GM19023 (cell line): ENCODE data around the gene TSHZ1.

ENCODE experiments used
- ATAC-seq: cut with Tn5 transposase; IDR thresholded peaks from one replicate; pipeline ENCODE4 v1.9.1; 2021; ENCODE audit warnings: mild to moderate bottlenecking, moderate library complexity; ENCODE audit not compliant: unreplicated experiment

The TSHZ1 gene

GRCh38 chr18:75210274-75211001 lies at the start of gene TSHZ1:
Gene TSHZ1 (plus strand): TSS chr18:75210797. CDS start chr18:75211877, 1,080 bp downstream.
- peak; percentile 21 for ATAC-seq

GRCh38 chr18:75161256-75162028 lies 49.2 kb upstream of the TSHZ1 start:
- ATAC-seq: no peak

GRCh38 chr18:75162467-75162866 lies 48.1 kb upstream of the TSHZ1 start:
- ATAC-seq: no peak

GRCh38 chr18:75162978-75163377 lies 47.6 kb upstream of the TSHZ1 start:
- ATAC-seq: no peak

- no peak for ATAC-seq
Observed at GRCh38 chr18:75163736-75164135, 46.9 kb upstream of the TSHZ1 start.

- ATAC-seq: no peak
Observed at GRCh38 chr18:75164479-75164878, 46.1 kb upstream of the TSHZ1 start.

- ATAC-seq: no peak
Observed at GRCh38 chr18:75165926-75166325, 44.7 kb upstream of the TSHZ1 start.

- ATAC-seq: no peak
Observed at GRCh38 chr18:75167137-75167536, 43.5 kb upstream of the TSHZ1 start.

GRCh38 chr18:75167759-75168618 lies 42.6 kb upstream of the TSHZ1 start:
- ATAC-seq: no peak

GRCh38 chr18:75168619-75169018 lies 42.0 kb upstream of the TSHZ1 start:
- no peak for ATAC-seq

- ATAC-seq: no peak
Observed at GRCh38 chr18:75169411-75169810, 41.2 kb upstream of the TSHZ1 start.

GRCh38 chr18:75170022-75170789 lies 40.4 kb upstream of the TSHZ1 start:
- no peak for ATAC-seq

GRCh38 chr18:75170916-75171315 lies 39.7 kb upstream of the TSHZ1 start:
- ATAC-seq: no peak

- ATAC-seq: peak; percentile 27
Observed at GRCh38 chr18:75172299-75173124, 38.1 kb upstream of the TSHZ1 start.

GRCh38 chr18:75173125-75173432 lies 37.5 kb upstream of the TSHZ1 start:
- peak; percentile 100 for ATAC-seq

GRCh38 chr18:75173738-75174137 lies 36.9 kb upstream of the TSHZ1 start:
- ATAC-seq: no peak

GRCh38 chr18:75176849-75177248 lies 33.7 kb upstream of the TSHZ1 start:
- no peak for ATAC-seq

GRCh38 chr18:75178376-75178775 lies 32.2 kb upstream of the TSHZ1 start:
- ATAC-seq: no peak

- ATAC-seq: no peak
Observed at GRCh38 chr18:75179819-75180600, 30.6 kb upstream of the TSHZ1 start.
